HUES48 (cell line): ENCODE results near the gene POMGNT1.

ENCODE experiments used
- H3K27ac ChIP-seq: one replicate; pipeline ENCODE4 v1.7.0; 2013; ENCODE audit warnings: low read depth, low read length, inconsistent platforms
- H3K27me3 ChIP-seq: 2 replicates; pipeline ENCODE4 v1.6.1; 2013; ENCODE audit warnings: mild to moderate bottlenecking, low read length; ENCODE audit not compliant: control insufficient read depth, insufficient read depth
- H3K36me3 ChIP-seq: 2 replicates; pipeline ENCODE4 v1.6.1; 2013; ENCODE audit warnings: low read length; ENCODE audit not compliant: control insufficient read depth, insufficient read depth
- H3K4me1 ChIP-seq: 2 replicates; pipeline ENCODE4 v1.6.1; 2013; ENCODE audit warnings: mild to moderate bottlenecking, low read length; ENCODE audit not compliant: control insufficient read depth, insufficient read depth
- H3K4me3 ChIP-seq: 2 replicates; pipeline ENCODE4 v1.5.1; 2013; ENCODE audit warnings: mild to moderate bottlenecking, low read depth, low read length
- H3K9ac ChIP-seq: 2 replicates; pipeline ENCODE4 v1.6.1; 2013; ENCODE audit warnings: mild to moderate bottlenecking, low read depth, low read length, moderate library complexity
- H3K9me3 ChIP-seq: 2 replicates; pipeline ENCODE4 v1.6.1; 2013; ENCODE audit warnings: low read length; ENCODE audit not compliant: control insufficient read depth, insufficient read depth

POMGNT1 gene

GRCh38 chr1:46181343-46182260 is 16.6 kb downstream of the POMGNT1 start:
- Histone ChIP-seq H3K36me3 (no peaks in the 10 kb centered on the region), H3K4me3 (no peak overlapping the region), H3K27me3 (peaks cover 11% of the 10 kb centered on the region), H3K9me3 (no peaks in the 10 kb centered on the region), H3K27ac (no peak overlapping the region), H3K4me1 (peaks cover 4% of the 10 kb centered on the region; the same call in 1 of the 2 replicates), H3K9ac (no peak overlapping the region)

GRCh38 chr1:46180082-46180616 is 18.1 kb downstream of the POMGNT1 start:
- no peak overlapping the region for H3K4me3 ChIP-seq
- H3K36me3 ChIP-seq = no peaks in the 10 kb centered on the region
- no peak overlapping the region for H3K9ac ChIP-seq
- H3K27ac ChIP-seq = no peak overlapping the region
- peaks cover 4% of the 10 kb centered on the region; the same call in 1 of the 2 replicates for H3K4me1 ChIP-seq
- no peaks in the 10 kb centered on the region for H3K9me3 ChIP-seq
- H3K27me3 ChIP-seq = peaks cover 11% of the 10 kb centered on the region

- H3K27ac ChIP-seq = no peak overlapping the region
- no peak overlapping the region for H3K9ac ChIP-seq
- peaks cover 11% of the 10 kb centered on the region for H3K27me3 ChIP-seq
- no peak overlapping the region for H3K4me3 ChIP-seq
- H3K36me3 ChIP-seq = no peaks in the 10 kb centered on the region
- H3K4me1 ChIP-seq = peaks cover 8% of the 10 kb centered on the region; the same call in 1 of the 2 replicates
- H3K9me3 ChIP-seq = no peaks in the 10 kb centered on the region
Measured at GRCh38 chr1:46179138-46180081, 18.8 kb downstream of the POMGNT1 start.

- peaks cover 6% of the 10 kb centered on the region; the same call in 1 of the 2 replicates for H3K27me3 ChIP-seq
- H3K9me3 ChIP-seq = no peaks in the 10 kb centered on the region
- H3K4me3 ChIP-seq = no peak within 1 kb of the TSS
- H3K4me1 ChIP-seq = peaks cover 20% of the 10 kb centered on the region; the same call in 1 of the 2 replicates
- no peak within 1 kb of the TSS for H3K27ac ChIP-seq
- H3K36me3 ChIP-seq = no peaks in the 10 kb centered on the region
- no peak within 1 kb of the TSS for H3K9ac ChIP-seq
Measured at GRCh38 chr1:46176211-46176865, 21.9 kb downstream of the POMGNT1 start, which contains the start of gene P3R3URF. Gene P3R3URF, minus strand, starts transcription at chr1:46176488. Its CDS starts 17 bp downstream, at chr1:46176471.

GRCh38 chr1:46175243-46175642 is 23.0 kb downstream of the POMGNT1 start:
- no peaks in the 10 kb centered on the region for H3K9me3 ChIP-seq
- no peak overlapping the region for H3K27ac ChIP-seq
- H3K27me3 ChIP-seq = no peaks in the 10 kb centered on the region; the same call in 1 of the 2 replicates
- no peak overlapping the region for H3K4me3 ChIP-seq
- H3K9ac ChIP-seq = no peak overlapping the region
- no peaks in the 10 kb centered on the region for H3K36me3 ChIP-seq
- peaks cover 21% of the 10 kb centered on the region; the same call in 1 of the 2 replicates for H3K4me1 ChIP-seq

- Histone ChIP-seq H3K36me3 (no peaks in the 10 kb centered on the region), H3K9ac (no peak within 1 kb of the TSS), H3K4me1 (peaks cover 17% of the 10 kb centered on the region; the same call in 1 of the 2 replicates), H3K27me3 (no peaks in the 10 kb centered on the region; the same call in 1 of the 2 replicates), H3K4me3 (no peak within 1 kb of the TSS), H3K27ac (no peak within 1 kb of the TSS), H3K9me3 (no peaks in the 10 kb centered on the region)
Measured at GRCh38 chr1:46174448-46175231, 23.6 kb downstream of the POMGNT1 start, which contains the start of gene TSPAN1. Gene TSPAN1, plus strand, starts transcription at chr1:46175087. Its CDS starts 6,021 bp downstream, at chr1:46181108.

- H3K27ac ChIP-seq = no peak overlapping the region
- H3K4me1 ChIP-seq = peaks cover 17% of the 10 kb centered on the region; the same call in 1 of the 2 replicates
- H3K9ac ChIP-seq = no peak overlapping the region
- H3K27me3 ChIP-seq = no peaks in the 10 kb centered on the region; the same call in 1 of the 2 replicates
- no peak overlapping the region for H3K4me3 ChIP-seq
- H3K36me3 ChIP-seq = no peaks in the 10 kb centered on the region
- no peaks in the 10 kb centered on the region for H3K9me3 ChIP-seq
Measured at GRCh38 chr1:46173361-46173856, 24.8 kb downstream of the POMGNT1 start.

GRCh38 chr1:46172321-46172720 is 25.9 kb downstream of the POMGNT1 start:
- Histone ChIP-seq H3K9ac (no peak overlapping the region), H3K27ac (no peak overlapping the region), H3K4me1 (peaks cover 18% of the 10 kb centered on the region; the same call in 1 of the 2 replicates), H3K36me3 (no peaks in the 10 kb centered on the region), H3K9me3 (no peaks in the 10 kb centered on the region), H3K27me3 (peaks cover 2% of the 10 kb centered on the region; the same call in 1 of the 2 replicates), H3K4me3 (no peak overlapping the region)

- H3K27me3 ChIP-seq = peaks cover 6% of the 10 kb centered on the region; the same call in 1 of the 2 replicates
- H3K27ac ChIP-seq = no peak overlapping the region
- H3K9me3 ChIP-seq = no peaks in the 10 kb centered on the region
- peaks cover 22% of the 10 kb centered on the region; the same call in 1 of the 2 replicates for H3K4me1 ChIP-seq
- no peaks in the 10 kb centered on the region for H3K36me3 ChIP-seq
- no peak overlapping the region for H3K4me3 ChIP-seq
- H3K9ac ChIP-seq = no peak overlapping the region
Measured at GRCh38 chr1:46171871-46172270, 26.4 kb downstream of the POMGNT1 start.
